Stimulated activated naive CD8-positive, alpha-beta T cell treated with anti-CD3 and anti-CD28 coated beads, Interleukin-15, Interleukin-2, amounts not matched to agents 100 ng/mL and 50 ng/mL, for 24 hours (primary cell): ENCODE data around the gene CHRND.

Source experiments
- H3K27ac Mint-ChIP-seq: one replicate; pipeline ENCODE4 v1.8.0; 2021; ENCODE audit warnings: mild to moderate bottlenecking, mixed read lengths
- H3K27me3 Mint-ChIP-seq: one replicate; pipeline ENCODE4 v1.8.0; 2021; ENCODE audit warnings: mixed read lengths
- H3K36me3 Mint-ChIP-seq: one replicate; pipeline ENCODE4 v1.8.0; 2021; ENCODE audit warnings: low read depth, mixed read lengths
- H3K4me1 Mint-ChIP-seq: one replicate; pipeline ENCODE4 v1.8.0; 2021; ENCODE audit warnings: low read depth, mixed read lengths
- H3K4me3 Mint-ChIP-seq: one replicate; pipeline ENCODE4 v1.8.0; 2021; ENCODE audit warnings: mild to moderate bottlenecking, mixed read lengths
- H3K9me3 Mint-ChIP-seq: one replicate; pipeline ENCODE4 v1.8.0; 2021; ENCODE audit warnings: mixed read lengths

CHRND gene

GRCh38 chr2:232574674-232575403 lies 48.9 kb downstream of the CHRND start:
- H3K4me3 Mint-ChIP-seq = no peak overlapping the region
- no peaks in the 10 kb centered on the region for H3K27me3 Mint-ChIP-seq
- H3K4me1 Mint-ChIP-seq = no peaks in the 10 kb centered on the region
- no peaks in the 10 kb centered on the region for H3K9me3 Mint-ChIP-seq
- H3K36me3 Mint-ChIP-seq = peaks cover 45% of the 10 kb centered on the region
- H3K27ac Mint-ChIP-seq = no peak overlapping the region

GRCh38 chr2:232575404-232575746 lies 49.4 kb downstream of the CHRND start:
- peaks cover 5% of the 10 kb centered on the region for H3K4me1 Mint-ChIP-seq

GRCh38 chr2:232576995-232577394 lies 51.0 kb downstream of the CHRND start:
- peaks cover 5% of the 10 kb centered on the region for H3K4me1 Mint-ChIP-seq
- no peaks in the 10 kb centered on the region for H3K9me3 Mint-ChIP-seq
- peaks cover 48% of the 10 kb centered on the region for H3K36me3 Mint-ChIP-seq
- H3K27ac Mint-ChIP-seq = no peak overlapping the region
- no peaks in the 10 kb centered on the region for H3K27me3 Mint-ChIP-seq
- no peak overlapping the region for H3K4me3 Mint-ChIP-seq

More at GRCh38 chr2:232575404-232575746, 49.4 kb downstream of the CHRND start:
- no peak overlapping the region for H3K4me3 Mint-ChIP-seq
- H3K27ac Mint-ChIP-seq = no peak overlapping the region
- peaks cover 40% of the 10 kb centered on the region for H3K36me3 Mint-ChIP-seq
- no peaks in the 10 kb centered on the region for H3K27me3 Mint-ChIP-seq
- no peaks in the 10 kb centered on the region for H3K9me3 Mint-ChIP-seq

- Mint-ChIP-seq H3K4me1 (peaks cover 5% of the 10 kb centered on the region), H3K36me3 (peaks cover 55% of the 10 kb centered on the region), H3K27me3 (no peaks in the 10 kb centered on the region), H3K27ac (no peak overlapping the region), H3K9me3 (no peaks in the 10 kb centered on the region), H3K4me3 (no peak overlapping the region)
Observed at GRCh38 chr2:232577841-232578240, 51.9 kb downstream of the CHRND start.

GRCh38 chr2:232578626-232579025 lies 52.7 kb downstream of the CHRND start:
- Mint-ChIP-seq H3K36me3 (peaks cover 60% of the 10 kb centered on the region), H3K27ac (no peak overlapping the region), H3K4me3 (no peak overlapping the region), H3K27me3 (no peaks in the 10 kb centered on the region), H3K4me1 (peaks cover 5% of the 10 kb centered on the region), H3K9me3 (no peaks in the 10 kb centered on the region)

- Mint-ChIP-seq H3K4me1 (peaks cover 5% of the 10 kb centered on the region), H3K4me3 (no peak overlapping the region), H3K27me3 (no peaks in the 10 kb centered on the region), H3K27ac (no peak overlapping the region), H3K9me3 (no peaks in the 10 kb centered on the region), H3K36me3 (peaks cover 55% of the 10 kb centered on the region)
Observed at GRCh38 chr2:232580648-232580981, 54.7 kb downstream of the CHRND start.

GRCh38 chr2:232581725-232582124 lies 55.8 kb downstream of the CHRND start:
- no peaks in the 10 kb centered on the region for H3K9me3 Mint-ChIP-seq
- peaks cover 49% of the 10 kb centered on the region for H3K36me3 Mint-ChIP-seq
- H3K27me3 Mint-ChIP-seq = no peaks in the 10 kb centered on the region
- H3K4me3 Mint-ChIP-seq = no peak overlapping the region
- H3K4me1 Mint-ChIP-seq = peaks cover 5% of the 10 kb centered on the region
- H3K27ac Mint-ChIP-seq = no peak overlapping the region

- Mint-ChIP-seq H3K27me3 (no peaks in the 10 kb centered on the region), H3K4me3 (no peak overlapping the region), H3K36me3 (peaks cover 41% of the 10 kb centered on the region), H3K9me3 (no peaks in the 10 kb centered on the region), H3K27ac (no peak overlapping the region), H3K4me1 (peaks cover 5% of the 10 kb centered on the region)
Observed at GRCh38 chr2:232584238-232584637, 58.3 kb downstream of the CHRND start.
